Esophagus muscularis mucosa (tissue), 4 donors: ENCODE data around the gene VASH2. TPM values are rescaled to one million over a fixed set of nuclear protein-coding genes. Genes with fewer than 3 reads are reported as not detected.
A peak's percentile ranks its signal among the peaks of the same experiment; 100 is the strongest.
"Not testable (repeated sequence)": the region's sequence is repeated elsewhere in the genome, so short reads cannot be mapped to it uniquely, and the experiment has no call there.

ENCODE experiments used
- DNase-seq: peaks from one replicate; pipeline ENCODE4 v3.0.0-alpha.2; 2017; ENCODE audit errors: extremely low spot score
- H3K27ac ChIP-seq, 4 donors: fragments of 200-600 bp; sonication (generic); replicated peaks in 1 of 4; 1 replicate in 3 of 4; 2 replicates in 1 of 4; pipeline ENCODE4 v1.5.1; 2016 to 2019; ENCODE audit warnings: mild to moderate bottlenecking in 1 of 4
- H3K27me3 ChIP-seq, 4 donors: fragments of 200-600 bp; sonication (generic); one replicate each; pipeline versions ENCODE4 v1.5.1 to v1.6.0; 2016 to 2019
- H3K36me3 ChIP-seq, 4 donors: fragments of 200-600 bp; sonication (generic); one replicate each; pipeline ENCODE4 v1.5.1; 2016 to 2019
- H3K4me1 ChIP-seq, 4 donors: fragments of 200-600 bp; sonication (generic); one replicate each; pipeline ENCODE4 v1.5.1; 2016 to 2019
- H3K4me3 ChIP-seq, 4 donors: fragments of 200-600 bp; sonication (generic); 1 replicate in 2 of 4; 2 replicates in 2 of 4; pipeline ENCODE4 v1.5.1; 2016 to 2019; ENCODE audit warnings: mild to moderate bottlenecking in 4 of 4, moderate library complexity in 1 of 4
- H3K9me3 ChIP-seq, 4 donors: fragments of 200-600 bp; sonication (generic); 1 replicate in 3 of 4; 2 replicates in 1 of 4; pipeline ENCODE4 v1.5.1; 2016 to 2019
- CTCF ChIP-seq, 3 experiments: fragments of 200-600 bp in 2 of 3; fragments of 450-650 bp in 1 of 3; sonication (generic) in 2 of 3; IDR thresholded peaks; one replicate each; pipeline ENCODE4 v1.5.1; 2017 to 2019; ENCODE audit warnings: antibody characterized with exemption in 3 of 3, mild to moderate bottlenecking in 2 of 3, moderate library complexity in 1 of 3
- EP300 ChIP-seq: sonication (generic); formaldehyde crosslinking; IDR thresholded peaks from one replicate; pipeline ENCODE4 v1.6.1; 2017; ENCODE audit warnings: antibody characterized with exemption
- POLR2A ChIP-seq: fragments of 450-650 bp; IDR thresholded peaks from one replicate; pipeline ENCODE4 v1.6.1; 2017; ENCODE audit warnings: antibody characterized with exemption, moderate library complexity, mild to moderate bottlenecking, low read depth
- POLR2AphosphoS5 ChIP-seq, 2 donors: sonication (generic); formaldehyde crosslinking; IDR thresholded peaks; one replicate each; pipeline ENCODE4 v1.6.1; 2017; ENCODE audit warnings: antibody characterized with exemption in 2 of 2
- WGBS: methylation state at CpG from one replicate; pipeline ENCODE4 v1.1.5; 2018; 5-methylcytosine and 5-hydroxymethylcytosine counted together
- intact Hi-C: fragments of 100-400 bp; cut with DNase I; formaldehyde crosslinking; loops from one replicate; pipeline ENCODE4 v1.15.1; 2023
- total RNA-seq, 4 donors: library from RNA; depleted of rRNA; stranded (reverse); fragments of >200 nt; gene quantifications; one replicate each; pipeline versions ENCODE4 v1.1.0 to v1.2.1, GENCODE V29; 2016

The VASH2 gene
- total RNA-seq, 4 donors from 2014 or later: 1.9 to 8.3 (median 2.6) TPM

- Histone ChIP-seq H3K9me3 (no peaks in the 10 kb centered on the region), H3K4me3 (no peak overlapping the region), H3K36me3 (peaks cover 0 to 9% (median 3%) of the 10 kb centered on the region in 4 donors), H3K27me3 (peaks cover 0 to 4% (median 0%) of the 10 kb centered on the region in 4 donors), H3K27ac (no peak overlapping the region), H3K4me1 (no peaks in the 10 kb centered on the region)
- TF ChIP-seq EP300 (no peak), POLR2A (no peak), CTCF (IDR thresholded peaks at IDR 0.05) (no peak), POLR2AphosphoS5 (IDR thresholded peaks at IDR 0.05) (no peak)
- intact Hi-C loops: no loop called here
- no peak for DNase-seq
- WGBS: 96% methylated on average over 6 of the region's 6 CpGs
These were observed 13.8 kb downstream of the VASH2 start for GRCh38 chr1:212964102-212964501.

GRCh38 chr1:212964993-212965392 is 14.7 kb downstream of the VASH2 start:
- DNase-seq, H3K4me1 ChIP-seq, H3K27ac ChIP-seq, H3K9me3 ChIP-seq, intact Hi-C loops, H3K4me3 ChIP-seq, H3K36me3 ChIP-seq, H3K27me3 ChIP-seq: not testable (repeated sequence)
- WGBS: 93% methylated on average over 1 of the region's 1 CpG

- WGBS: 86% methylated on average over 4 of the region's 5 CpGs
- no peak for DNase-seq
- Histone ChIP-seq H3K27ac (no peak overlapping the region), H3K4me1 (no peaks in the 10 kb centered on the region), H3K27me3 (peaks cover 0 to 4% (median 0%) of the 10 kb centered on the region in 4 donors), H3K9me3 (no peaks in the 10 kb centered on the region), H3K36me3 (peaks cover 0 to 4% (median under 1%) of the 10 kb centered on the region in 4 donors), H3K4me3 (no peak overlapping the region)
- no peak for TF ChIP-seq POLR2A
- no peak for TF ChIP-seq CTCF (IDR thresholded peaks at IDR 0.05)
- TF ChIP-seq EP300: no peak
- no peak for TF ChIP-seq POLR2AphosphoS5 (IDR thresholded peaks at IDR 0.05)
- intact Hi-C loops: no loop called here
These were observed 16.3 kb downstream of the VASH2 start for GRCh38 chr1:212966616-212967015.

- H3K36me3 ChIP-seq: no peaks in the 10 kb centered on the region
- no peak for DNase-seq
- no peak overlapping the region for H3K4me3 ChIP-seq
- H3K4me1 ChIP-seq: no peaks in the 10 kb centered on the region
- H3K27me3 ChIP-seq: peaks cover 0 to 4% (median 0%) of the 10 kb centered on the region in 4 donors
- WGBS: 90% methylated on average over 8 of the region's 8 CpGs
- no peak overlapping the region for H3K27ac ChIP-seq
- intact Hi-C loops: no loop called here
- TF ChIP-seq POLR2AphosphoS5 (IDR thresholded peaks at IDR 0.05): no peak
- no peak for TF ChIP-seq EP300
- TF ChIP-seq CTCF (IDR thresholded peaks at IDR 0.05): peak in 1 of 3 experiments; percentile 28
- TF ChIP-seq POLR2A: no peak
- H3K9me3 ChIP-seq: no peaks in the 10 kb centered on the region
These were observed 17.5 kb downstream of the VASH2 start for GRCh38 chr1:212967801-212968200.

- peaks cover 0 to 4% (median 0%) of the 10 kb centered on the region in 4 donors for H3K27me3 ChIP-seq
- intact Hi-C loops: no loop called here
- H3K4me1 ChIP-seq: no peaks in the 10 kb centered on the region
- H3K36me3 ChIP-seq: no peaks in the 10 kb centered on the region
- no peak overlapping the region for H3K4me3 ChIP-seq
- H3K9me3 ChIP-seq: no peaks in the 10 kb centered on the region
- no peak for DNase-seq
- no peak overlapping the region for H3K27ac ChIP-seq
- TF ChIP-seq POLR2AphosphoS5 (IDR thresholded peaks at IDR 0.05) (no peak), EP300 (no peak), CTCF (IDR thresholded peaks at IDR 0.05) (no peak), POLR2A (no peak)
- WGBS: 72% methylated on average over 3 of the region's 3 CpGs
These were observed 18.1 kb downstream of the VASH2 start for GRCh38 chr1:212968368-212968863.
